Stimulated activated naive CD4-positive, alpha-beta T cell (primary cell): ENCODE data around the gene SYN1.

Source experiments
- DNase-seq, 6 experiments: peaks; one replicate each; lab custom pipeline; 2025; lab: John Stamatoyannopoulos, UW

Gene SYN1

DNA sequence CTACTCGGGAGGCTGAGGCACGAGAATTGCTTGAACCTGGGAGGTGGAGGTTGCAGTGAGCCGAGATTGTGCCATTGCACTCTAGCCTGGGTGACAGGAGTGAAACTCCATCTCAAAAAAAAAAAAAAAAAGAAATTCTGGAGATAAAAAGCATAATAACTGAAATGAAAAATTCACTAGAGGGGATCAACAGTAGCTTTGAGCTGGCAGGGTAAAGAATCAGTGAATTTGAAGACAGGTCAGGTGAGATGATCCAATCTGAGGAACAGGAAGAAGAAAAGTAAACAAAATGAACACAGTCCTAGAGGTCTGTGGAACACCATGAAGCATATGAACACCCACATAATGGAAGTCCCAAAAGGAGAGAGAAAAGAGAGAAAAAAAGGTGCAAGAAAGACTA, 22.4 kb downstream of the SYN1 start:
- DNase-seq: no peak

DNA sequence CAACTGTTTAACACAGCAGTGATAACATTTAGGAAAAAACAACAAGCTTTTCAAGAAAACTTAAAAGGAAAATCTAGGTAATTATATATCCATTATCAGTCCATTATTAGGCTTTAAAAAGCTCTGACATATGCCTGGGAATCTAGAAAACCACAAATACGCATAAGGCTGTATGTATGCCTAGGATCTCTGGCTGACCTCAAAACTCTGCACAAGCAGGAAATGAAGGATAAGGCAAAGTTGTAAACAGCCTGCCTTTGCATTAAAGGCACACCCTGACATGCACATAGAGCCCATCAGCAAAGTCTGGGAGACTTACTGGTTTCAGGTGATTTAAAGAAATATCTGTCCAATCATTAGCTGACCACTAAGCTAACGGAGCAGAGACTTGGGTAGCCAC, 23.4 kb downstream of the SYN1 start:
- DNase-seq: no peak

DNA sequence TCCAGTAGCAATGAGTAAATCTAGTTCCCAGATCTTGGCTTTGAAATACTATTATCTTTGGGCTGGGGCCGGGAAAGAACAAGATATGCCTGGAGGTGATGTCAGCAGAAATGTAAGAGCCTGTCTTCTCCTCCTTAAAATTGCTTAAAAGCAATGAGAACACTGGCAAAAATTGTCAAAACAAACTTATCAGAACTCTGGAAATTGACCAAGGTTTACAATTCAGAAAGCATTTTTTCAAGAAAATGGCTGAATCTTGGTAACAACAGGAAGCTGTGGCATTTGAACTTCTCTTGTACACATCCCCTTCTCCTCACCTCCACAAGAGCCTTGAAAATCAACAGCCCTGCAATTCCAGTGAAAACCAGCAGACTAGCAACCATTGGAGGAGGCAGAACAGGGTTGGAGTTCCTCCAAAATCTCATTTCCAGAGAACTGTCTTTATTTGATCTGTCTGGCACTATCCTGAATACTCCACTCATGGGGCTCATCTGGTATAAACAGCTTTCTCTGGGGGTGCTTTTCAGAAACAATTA, 23.9 kb downstream of the SYN1 start:
- peak in 2 of 6 experiments; percentile 10 to 16 for DNase-seq

GRCh38 chrX:47593522-47593921, 26.1 kb downstream of the SYN1 start:
- DNase-seq: no peak

- DNase-seq: no peak
Measured at GRCh38 chrX:47590984-47591383, 28.7 kb downstream of the SYN1 start.

DNA sequence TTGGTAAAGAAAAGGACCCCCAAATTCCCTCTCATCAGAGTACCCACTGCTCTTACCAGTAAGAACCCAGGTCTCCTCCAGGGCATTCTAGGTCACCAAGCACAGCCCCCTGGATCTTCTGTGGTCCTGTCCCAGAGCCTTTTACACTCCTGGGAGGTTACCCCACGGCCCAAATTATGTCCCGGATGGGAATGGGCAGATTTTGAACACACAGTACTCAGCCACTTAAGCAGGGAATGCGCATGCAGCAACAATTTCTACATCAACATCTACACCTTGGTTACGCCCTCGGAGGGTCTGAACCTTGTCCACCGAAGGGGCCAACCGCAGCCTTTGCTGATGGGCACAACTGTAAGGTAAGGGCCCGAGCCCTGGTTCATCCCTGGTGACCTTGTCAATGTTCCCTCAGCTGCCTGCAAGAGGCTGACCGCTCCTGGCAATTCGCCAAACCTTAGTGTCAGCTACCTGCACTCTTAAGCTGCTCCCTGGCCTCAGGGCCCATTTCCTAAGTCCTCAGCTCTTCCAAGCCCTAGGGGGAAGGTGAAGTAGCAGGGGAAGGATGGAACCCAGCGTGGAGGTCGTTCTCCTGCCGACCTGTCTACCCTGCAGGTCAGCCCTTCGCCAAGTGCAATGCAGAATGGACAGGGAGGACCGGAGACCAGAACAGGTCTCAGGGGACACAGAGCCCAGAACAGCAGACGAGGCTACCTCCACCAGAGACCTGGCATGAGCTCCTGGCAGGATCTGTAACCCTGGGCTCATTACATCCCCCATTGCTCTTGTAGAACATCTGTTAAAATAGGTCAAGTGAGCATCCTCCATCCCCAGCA, 31.5 kb downstream of the SYN1 start:
- no peak for DNase-seq

DNA sequence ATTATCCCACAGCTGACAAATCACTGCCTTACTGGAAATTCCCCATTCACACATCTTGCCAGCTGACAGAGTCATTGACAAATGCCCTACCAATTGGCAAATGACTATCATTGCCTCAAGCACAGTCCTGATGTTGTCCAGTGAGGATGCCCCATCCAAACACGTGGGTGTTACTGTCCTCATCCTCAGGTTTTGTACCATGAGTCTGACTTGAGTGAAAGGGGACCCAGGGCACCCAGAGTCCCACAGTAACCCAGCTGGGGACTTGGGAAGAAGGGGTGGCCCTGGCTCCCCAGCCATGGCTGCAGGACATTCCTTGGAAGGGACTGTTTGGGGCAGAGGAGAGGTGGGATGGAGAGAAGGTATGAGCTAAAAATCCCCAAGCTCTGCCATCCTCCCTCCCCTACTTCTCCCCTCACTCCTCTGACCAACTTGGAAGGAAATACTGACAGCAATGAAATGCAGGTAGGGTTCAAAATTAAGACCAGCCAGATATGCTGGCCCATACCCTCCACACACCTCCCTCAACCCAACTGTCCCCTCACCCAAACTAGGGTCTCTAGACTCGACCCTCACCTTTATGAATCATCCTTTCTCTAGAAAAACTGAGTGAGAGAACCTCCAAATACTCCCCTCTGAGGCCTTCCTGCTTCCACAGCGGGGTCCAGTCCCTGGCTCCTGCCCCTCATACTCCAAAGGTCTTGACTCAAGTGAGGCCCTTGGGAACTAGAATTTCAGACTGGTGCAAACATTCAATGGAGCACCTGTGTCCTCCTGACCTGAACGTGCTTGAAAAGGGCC, 32.4 kb downstream of the SYN1 start:
- DNase-seq: no peak

DNA sequence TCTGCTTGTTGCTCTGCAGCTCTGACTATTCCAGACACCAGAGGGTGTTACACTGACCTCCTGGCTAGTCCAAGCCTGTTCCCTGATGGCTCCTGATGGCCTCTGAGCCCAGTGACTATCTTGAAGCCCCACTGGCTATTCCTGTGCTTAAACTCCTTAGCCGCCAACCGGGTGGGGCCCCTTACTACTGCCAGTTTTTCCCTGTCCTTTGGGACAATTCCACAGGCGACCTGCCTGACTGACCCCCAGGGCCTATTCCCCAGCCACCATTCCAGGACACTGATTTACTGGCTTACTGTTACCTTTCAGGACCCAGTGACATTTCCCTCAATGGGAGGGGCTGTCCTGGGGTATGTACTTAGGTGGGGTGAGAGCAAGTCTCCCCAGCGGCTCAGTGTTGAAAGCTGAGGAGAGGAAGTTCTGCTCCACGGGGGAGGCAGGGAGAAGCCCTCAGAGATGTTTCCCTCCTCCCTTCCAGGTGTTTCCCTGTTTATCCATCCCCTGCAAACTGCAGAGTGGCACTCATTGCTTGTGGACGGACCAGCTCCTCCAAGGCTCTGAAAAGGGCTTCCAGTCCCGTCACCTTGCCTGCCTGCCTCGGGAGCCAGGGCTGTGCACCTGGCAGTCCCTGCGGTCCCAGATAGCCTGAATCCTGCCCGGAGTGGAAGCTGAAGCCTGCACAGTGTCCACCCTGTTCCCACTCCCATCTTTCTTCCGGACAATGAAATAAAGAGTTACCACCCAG, 33.4 kb downstream of the SYN1 start:
- no peak for DNase-seq

DNA sequence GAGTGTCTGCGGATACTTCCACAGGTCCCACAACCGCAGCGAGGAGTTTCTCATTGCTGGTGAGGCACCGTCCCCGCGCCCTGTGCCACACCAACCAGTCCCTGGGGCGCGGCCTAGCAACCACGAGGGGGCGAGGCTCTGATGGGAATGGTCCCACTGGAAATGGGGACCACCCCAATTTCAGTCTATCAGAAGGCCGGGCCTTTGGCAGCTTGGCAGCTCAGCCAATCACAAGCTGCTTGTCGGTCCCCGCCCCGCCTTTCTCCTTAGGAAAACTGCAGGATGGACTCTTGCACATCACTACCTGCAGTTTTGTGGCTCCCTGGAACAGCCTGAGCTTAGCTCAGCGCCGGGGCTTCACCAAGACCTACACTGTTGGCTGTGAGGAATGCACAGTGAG, 34.4 kb downstream of the SYN1 start:
- no peak for DNase-seq

GRCh38 chrX:47584714-47585113, 34.9 kb downstream of the SYN1 start:
- DNase-seq: no peak

DNA sequence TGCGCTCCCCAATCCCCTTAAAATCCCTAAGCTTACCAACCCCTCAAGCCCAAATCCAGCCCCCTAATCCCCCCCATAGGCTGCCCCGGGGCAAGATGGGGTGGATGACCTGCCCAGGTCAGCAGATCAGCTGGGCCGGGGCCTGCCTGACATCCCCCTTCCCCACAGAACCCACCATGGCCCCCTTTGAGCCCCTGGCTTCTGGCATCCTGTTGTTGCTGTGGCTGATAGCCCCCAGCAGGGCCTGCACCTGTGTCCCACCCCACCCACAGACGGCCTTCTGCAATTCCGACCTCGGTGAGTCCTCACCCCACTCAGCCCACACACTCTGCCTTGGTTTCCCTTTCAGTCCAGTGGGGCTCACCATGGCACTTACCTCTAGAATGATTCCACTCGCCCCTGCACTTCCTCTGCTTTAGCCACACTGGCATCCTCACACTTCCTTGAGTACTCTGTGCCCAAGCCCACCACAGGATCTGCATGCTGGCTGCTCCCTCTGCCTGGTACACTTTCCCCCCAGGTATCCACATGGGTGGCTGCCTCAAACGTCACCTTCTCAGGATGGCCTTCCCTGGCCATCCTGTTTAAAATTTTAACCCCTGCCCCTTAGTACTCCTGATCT, 36.3 kb downstream of the SYN1 start:
- no peak for DNase-seq

- peak; percentile 19 to 59 (median 46) for DNase-seq
Measured at GRCh38 chrX:47581731-47582647, 37.7 kb downstream of the SYN1 start, which contains the start of gene TIMP1. Gene TIMP1, plus strand, starts transcription at chrX:47582436. Its CDS starts 980 bp downstream, at chrX:47583416.

- DNase-seq: no peak
Measured at GRCh38 chrX:47579537-47579936, 40.1 kb downstream of the SYN1 start.

DNA sequence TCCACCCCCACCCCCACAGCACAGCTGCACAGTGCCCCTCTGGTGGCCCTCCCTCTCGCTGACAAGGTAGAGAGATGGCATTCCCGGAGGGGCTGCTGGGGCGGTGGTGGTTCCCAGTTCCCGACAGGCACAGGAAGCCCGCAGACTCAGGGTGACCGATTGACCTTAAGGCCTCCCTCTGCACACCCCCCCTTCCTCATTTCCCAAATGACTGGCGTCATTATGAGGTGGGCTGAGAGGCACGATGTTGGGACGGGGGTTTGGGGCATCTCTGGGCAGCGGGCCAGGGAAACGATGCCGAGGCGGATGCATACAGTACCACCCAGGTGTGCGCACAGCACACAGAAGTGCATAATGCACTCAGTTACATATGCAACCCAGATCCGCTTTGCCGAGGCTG, 41.0 kb downstream of the SYN1 start:
- DNase-seq: no peak

GRCh38 chrX:47577901-47578300, 41.8 kb downstream of the SYN1 start:
- DNase-seq: no peak

- DNase-seq: no peak
Measured at GRCh38 chrX:47577424-47577823, 42.2 kb downstream of the SYN1 start.

DNA sequence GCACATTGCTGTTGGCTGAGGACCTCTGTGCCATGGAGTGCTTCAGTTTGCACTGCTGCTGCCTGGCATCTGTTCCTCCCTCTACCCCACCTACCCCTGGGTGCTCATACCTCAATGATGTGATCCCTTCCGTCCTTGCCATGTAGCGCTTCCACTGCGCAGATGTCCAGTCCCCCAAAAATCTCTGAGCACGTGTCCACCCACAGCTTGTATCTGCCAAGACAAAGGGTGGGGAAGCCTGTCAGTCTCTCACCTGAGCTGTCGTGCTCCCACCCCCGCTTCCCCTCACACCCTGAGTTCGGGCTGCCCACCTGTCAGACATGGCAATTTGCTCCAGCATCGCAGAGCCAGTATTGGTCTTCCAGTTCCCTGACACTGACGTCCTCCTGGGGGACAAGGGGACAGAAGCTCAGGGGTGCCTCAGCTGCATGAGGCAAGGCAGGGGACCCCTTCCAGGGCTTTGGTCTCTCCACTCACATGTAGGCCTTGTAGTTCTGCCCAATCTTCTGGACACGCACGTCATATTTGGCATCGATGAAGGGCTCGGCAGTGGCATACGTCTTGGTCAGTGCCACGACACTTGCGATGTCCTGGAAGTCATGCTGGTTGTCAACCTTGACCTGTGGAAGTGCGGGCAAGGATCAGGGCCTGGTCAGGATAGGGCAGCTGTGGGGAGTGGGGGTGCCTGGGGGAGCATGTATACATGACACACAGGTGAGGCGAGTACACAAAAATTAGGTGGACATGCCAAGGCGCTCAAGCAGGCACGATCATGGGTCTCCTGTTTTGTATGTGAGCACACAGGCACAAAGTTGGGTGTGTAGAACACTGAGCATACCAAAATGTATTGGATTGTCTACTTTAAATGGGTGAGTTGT, 43.4 kb downstream of the SYN1 start:
- no peak for DNase-seq

- no peak for DNase-seq
Measured at GRCh38 chrX:47574547-47575301, 44.9 kb downstream of the SYN1 start.

GRCh38 chrX:47574076-47574546, 45.5 kb downstream of the SYN1 start:
- DNase-seq: no peak
